Renal cortex interstitium (tissue), 11 donors: ENCODE results near the gene DGKH. TPM values are rescaled to one million over a fixed set of nuclear protein-coding genes. Genes with fewer than 3 reads are reported as not detected.
"Not testable (repeated sequence)": the region's sequence is repeated elsewhere in the genome, so short reads cannot be mapped to it uniquely, and the experiment has no call there.

ENCODE experiments used
- DNase-seq, 11 donors: peaks; one replicate each; pipeline ENCODE4 v3.0.0-alpha.2; 2013; ENCODE audit warnings: low read depth in 9 of 11, low spot score in 4 of 11; ENCODE audit errors: extremely low read depth in 1 of 11
- polyA plus RNA-seq, 3 donors: library from polyadenylated mRNA; unstranded; fragments of 120-200 nt; gene quantifications; one replicate each; pipeline ENCODE4 v1.2.1, GENCODE V29; 2013; ENCODE audit not compliant: insufficient read length in 3 of 3

Gene DGKH
- polyA plus RNA-seq, 3 donors = 7.6 to 9.4 (median 8.5) TPM

- no peak for DNase-seq
Observed at GRCh38 chr13:42063105-42063504, 14.7 kb downstream of the DGKH start.

- peak in 2 of 11 donors; percentile 9 to 22 for DNase-seq
Observed at GRCh38 chr13:42064259-42064658, 15.8 kb downstream of the DGKH start.

GRCh38 chr13:42064966-42065365 lies 16.5 kb downstream of the DGKH start:
- no peak for DNase-seq

- DNase-seq = no peak
Observed at GRCh38 chr13:42065414-42065813, 17.0 kb downstream of the DGKH start.

GRCh38 chr13:42066542-42066941 lies 18.1 kb downstream of the DGKH start:
- no peak for DNase-seq

- no peak for DNase-seq
Observed at GRCh38 chr13:42068886-42069285, 20.4 kb downstream of the DGKH start.

- DNase-seq = not testable (repeated sequence)
Observed at GRCh38 chr13:42070599-42070998, 22.2 kb downstream of the DGKH start.

- not testable (repeated sequence) for DNase-seq
Observed at GRCh38 chr13:42071179-42071578, 22.7 kb downstream of the DGKH start.

GRCh38 chr13:42071672-42072419 lies 23.4 kb downstream of the DGKH start:
- no peak for DNase-seq

GRCh38 chr13:42073683-42074082 lies 25.2 kb downstream of the DGKH start:
- no peak for DNase-seq

GRCh38 chr13:42075517-42075916 lies 27.1 kb downstream of the DGKH start:
- peak in 3 of 11 donors; percentile 6 to 26 (median 23) for DNase-seq

- no peak for DNase-seq
Observed at GRCh38 chr13:42076309-42076713, 27.9 kb downstream of the DGKH start.

GRCh38 chr13:42078128-42078808 lies 29.8 kb downstream of the DGKH start:
- no peak for DNase-seq

- DNase-seq = no peak
Observed at GRCh38 chr13:42083138-42083770, 34.8 kb downstream of the DGKH start.

- DNase-seq = no peak
Observed at GRCh38 chr13:42084722-42085121, 36.3 kb downstream of the DGKH start.

- no peak for DNase-seq
Observed at GRCh38 chr13:42086582-42086981, 38.1 kb downstream of the DGKH start.

- DNase-seq = no peak
Observed at GRCh38 chr13:42094516-42095040, 46.1 kb downstream of the DGKH start.

- not testable (repeated sequence) for DNase-seq
Observed at GRCh38 chr13:42096222-42096621, 47.8 kb downstream of the DGKH start.

GRCh38 chr13:42099962-42100675 lies 51.7 kb downstream of the DGKH start:
- DNase-seq = no peak
